BLaER1 treated with 17β-estradiol and CSF1 and Interleukin-3, amounts not matched to agents 10 nM and 100 nM (cell line): ENCODE measurements around the gene YPEL4.
A peak's percentile ranks its signal among the peaks of the same experiment; 100 is the strongest.

Experiments
- H3K27ac ChIP-seq, 11 experiments: shearing (Covaris generic); formaldehyde crosslinking; 2 replicates each; pipeline ENCODE4 v1.8.1; 2022
- H3K27me3 ChIP-seq, 11 experiments: shearing (Covaris generic); formaldehyde crosslinking; 2 replicates each; pipeline ENCODE4 v1.8.1; 2022
- H3K36me3 ChIP-seq, 11 experiments: shearing (Covaris generic); formaldehyde crosslinking; 2 replicates each; pipeline ENCODE4 v1.8.1; 2022
- H3K4me1 ChIP-seq, 10 experiments: shearing (Covaris generic); formaldehyde crosslinking; 2 replicates each; pipeline ENCODE4 v1.8.1; 2022
- H3K4me2 ChIP-seq, 11 experiments: shearing (Covaris generic); formaldehyde crosslinking; 2 replicates each; pipeline ENCODE4 v1.8.1; 2022
- H3K4me3 ChIP-seq, 10 experiments: shearing (Covaris generic); formaldehyde crosslinking; 2 replicates each; pipeline ENCODE4 v1.8.1; 2022
- H3K9ac ChIP-seq, 11 experiments: shearing (Covaris generic); formaldehyde crosslinking; 2 replicates each; pipeline ENCODE4 v1.8.1; 2022
- H3K9me3 ChIP-seq, 11 experiments: shearing (Covaris generic); formaldehyde crosslinking; replicated peaks in 1 of 11; 2 replicates each; pipeline ENCODE4 v1.8.1; 2022
- H4K20me1 ChIP-seq, 11 experiments: shearing (Covaris generic); formaldehyde crosslinking; 2 replicates each; pipeline ENCODE4 v1.8.1; 2022
- Cebpa-rat ChIP-seq, 11 experiments: shearing (Covaris generic); IDR thresholded peaks; 2 replicates each; pipeline ENCODE4 v1.8.1; 2022

Gene YPEL4

GRCh38 chr11:57597916-57598830, 51.5 kb downstream of the YPEL4 start:
- Histone ChIP-seq H3K36me3 (no peaks in the 10 kb centered on the region), H4K20me1 (no peaks in the 10 kb centered on the region), H3K9ac (peak overlapping the region; percentile 37 to 73 (median 63); a peak in 20 of 22 replicates), H3K27me3 (peaks cover 0 to 12% (median 2%) of the 10 kb centered on the region in 11 experiments; a peak in 5 of 22 replicates), H3K4me2 (peak overlapping the region; percentile 70 to 86 (median 76)), H3K27ac (peak overlapping the region in 8 of 11 experiments; percentile 35 to 71 (median 54); a peak in 15 of 22 replicates), H3K9me3 (no peaks in the 10 kb centered on the region), H3K4me1 (peaks cover 11 to 31% (median 18%) of the 10 kb centered on the region in 10 experiments), H3K4me3 (peak overlapping the region; percentile 38 to 68 (median 55))
- TF ChIP-seq Cebpa-rat (IDR thresholded peaks at IDR 0.05): no peak

- Histone ChIP-seq H3K27ac (peak within 1 kb of the TSS in 8 of 11 experiments; percentile 35 to 71 (median 54); a peak in 15 of 22 replicates), H3K27me3 (peaks cover 0 to 12% (median 2%) of the 10 kb centered on the region in 11 experiments; a peak in 5 of 22 replicates)
Observed at GRCh38 chr11:57597461-57597915, 52.2 kb downstream of the YPEL4 start, which contains the start of gene SERPING1. TSS of gene SERPING1 (plus strand) at chr11:57597685. CDS start at chr11:57598271, 586 bp downstream.

GRCh38 chr11:57596266-57596885, 53.3 kb downstream of the YPEL4 start:
- TF ChIP-seq Cebpa-rat (IDR thresholded peaks at IDR 0.05): no peak
- Histone ChIP-seq H3K4me1 (peaks cover 11 to 30% (median 17%) of the 10 kb centered on the region in 10 experiments; a peak in 18 of 20 replicates), H4K20me1 (no peaks in the 10 kb centered on the region), H3K9me3 (no peaks in the 10 kb centered on the region), H3K4me2 (no peak overlapping the region), H3K27ac (no peak overlapping the region), H3K4me3 (no peak overlapping the region), H3K27me3 (peaks cover 0 to 12% (median 2%) of the 10 kb centered on the region in 11 experiments; a peak in 5 of 22 replicates), H3K9ac (no peak overlapping the region), H3K36me3 (no peaks in the 10 kb centered on the region)

More at GRCh38 chr11:57597461-57597915, 52.2 kb downstream of the YPEL4 start, which contains the start of gene SERPING1:
- no peak for TF ChIP-seq Cebpa-rat (IDR thresholded peaks at IDR 0.05)
- H3K9me3 ChIP-seq: no peaks in the 10 kb centered on the region
- H3K4me3 ChIP-seq: peak within 1 kb of the TSS; percentile 38 to 68 (median 55)
- H3K36me3 ChIP-seq: no peaks in the 10 kb centered on the region
- peak within 1 kb of the TSS; percentile 37 to 73 (median 63); a peak in 20 of 22 replicates for H3K9ac ChIP-seq
- H3K4me1 ChIP-seq: peaks cover 11 to 30% (median 17%) of the 10 kb centered on the region in 10 experiments; a peak in 18 of 20 replicates
- peak within 1 kb of the TSS; percentile 70 to 86 (median 76) for H3K4me2 ChIP-seq
- no peaks in the 10 kb centered on the region for H4K20me1 ChIP-seq
